PC-9 (cell line): Measurements from ENCODE around the gene GPR146. TPM values are rescaled to one million over a fixed set of nuclear protein-coding genes. Genes with fewer than 3 reads are reported as not detected.

Experiments used
- BruUV-seq: library from RNA; stranded (reverse); fragments of 400-500 nt; replicated peaks from 2 replicates; lab custom pipeline; 2021; lab: Mats Ljungman, UMichigan
- CTCF ChIA-PET: fragments of 300-600 bp; sonication (Branson Sonifier 250); formaldehyde crosslinking; loops from one replicate; lab custom pipeline; 2022; ENCODE audit warnings: antibody characterized with exemption; lab: Charles Lee
- POLR2A ChIA-PET: fragments of 300-600 bp; sonication (Branson Sonifier 250); formaldehyde crosslinking; loops from one replicate; lab custom pipeline; 2022; ENCODE audit warnings: antibody characterized with exemption; ENCODE audit not compliant: unreplicated experiment; lab: Charles Lee
- DNase-seq, 2 experiments: peaks; one replicate each; pipeline versions ENCODE4 v3.0.0 to v3.0.0-alpha.2; 2015 to 2022; ENCODE audit warnings: mixed read lengths in 1 of 2
- H2AFZ ChIP-seq: fragments of 200-600 bp; sonication (generic); 2 replicates; pipeline ENCODE4 v1.8.1; 2017; ENCODE audit warnings: antibody characterized with exemption
- H3F3A ChIP-seq: fragments of 200-600 bp; sonication (generic); 2 replicates; pipeline ENCODE4 v1.8.1; 2017; ENCODE audit warnings: antibody characterized with exemption, mild to moderate bottlenecking, low read depth; ENCODE audit not compliant: insufficient read depth
- H3K27ac ChIP-seq: fragments of 200-600 bp; sonication (generic); 2 replicates; pipeline ENCODE4 v1.6.1; 2016; ENCODE audit warnings: mixed run types
- H3K27me3 ChIP-seq: fragments of 200-600 bp; sonication (generic); 2 replicates; pipeline ENCODE4 v1.6.1; 2016; ENCODE audit warnings: low read depth, mixed run types; ENCODE audit not compliant: insufficient read depth
- H3K36me3 ChIP-seq: fragments of 200-600 bp; sonication (generic); 2 replicates; pipeline ENCODE4 v1.6.1; 2016; ENCODE audit warnings: low read depth, mixed run types
- H3K4me1 ChIP-seq: fragments of 200-600 bp; sonication (generic); replicated peaks from 2 replicates; pipeline ENCODE4 v1.6.1; 2016; ENCODE audit warnings: mixed run types; ENCODE audit not compliant: insufficient read depth
- H3K4me2 ChIP-seq: fragments of 200-600 bp; sonication (generic); 2 replicates; pipeline ENCODE4 v1.6.1; 2017; ENCODE audit warnings: mixed run types
- H3K4me3 ChIP-seq: fragments of 200-600 bp; sonication (generic); 2 replicates; pipeline ENCODE4 v1.6.1; 2016; ENCODE audit warnings: mixed run types
- H3K79me2 ChIP-seq: fragments of 200-600 bp; sonication (generic); 2 replicates; pipeline ENCODE4 v1.6.1; 2017; ENCODE audit warnings: low read depth, mixed run types
- H3K9me2 ChIP-seq: fragments of 200-600 bp; sonication (generic); 2 replicates; pipeline ENCODE4 v1.8.1; 2017; ENCODE audit warnings: mild to moderate bottlenecking; ENCODE audit not compliant: insufficient read depth
- H3K9me3 ChIP-seq: fragments of 200-600 bp; sonication (generic); 2 replicates; pipeline ENCODE4 v1.8.1; 2016; ENCODE audit warnings: low read depth; ENCODE audit not compliant: insufficient read depth
- H4K20me1 ChIP-seq: fragments of 200-600 bp; sonication (generic); 2 replicates; pipeline ENCODE4 v1.8.1; 2017; ENCODE audit not compliant: insufficient read depth
- CTCF ChIP-seq: fragments of 200-600 bp; sonication (generic); conservative IDR thresholded peaks from 2 replicates; pipeline ENCODE4 v1.6.1; 2017; ENCODE audit warnings: mixed run types, antibody characterized with exemption, mild to moderate bottlenecking, moderate library complexity
- EZH2 ChIP-seq: fragments of 200-600 bp; sonication (generic); IDR thresholded peaks from 2 replicates; pipeline ENCODE4 v1.8.0; 2017; ENCODE audit warnings: antibody characterized with exemption, low read depth
- intact Hi-C: fragments of 100-400 bp; cut with micrococcal nuclease; formaldehyde crosslinking; loops from one replicate; pipeline ENCODE4 v1.10.0; 2022; ENCODE audit not compliant: unreplicated experiment
- total RNA-seq: library from RNA; stranded (reverse); gene quantifications from 2 replicates; pipeline ENCODE4 v1.2.3, GENCODE V29; 2021

Gene GPR146
- total RNA-seq, 1 experiment from 2014 or later: 3.4 TPM

GRCh38 chr7:1074593-1075431 is 30.5 kb downstream of the GPR146 start:
- Histone ChIP-seq H3K79me2 (no peaks in the 10 kb centered on the region), H3K9me3 (no peaks in the 10 kb centered on the region), H3K4me1 (0 out of 2 replicates have a peak, but pooled peaks cover 5% of the 10 kb centered on the region), H2AFZ (no peak overlapping the region), H4K20me1 (peaks cover 18% of the 10 kb centered on the region), H3K27ac (no peak overlapping the region), H3K9me2 (no peaks in the 10 kb centered on the region), H3K27me3 (no peaks in the 10 kb centered on the region), H3K36me3 (no peaks in the 10 kb centered on the region), H3K4me3 (no peak overlapping the region), H3F3A (peaks cover 36% of the 10 kb centered on the region), H3K4me2 (no peak overlapping the region)
- no peak for DNase-seq
- TF ChIP-seq CTCF (no peak), EZH2 (no peak)
- ChIA-PET CTCF (interaction anchor here (0.7 kb wide), 2 partner anchors 15 to 82 kb away, joined by 3 to 4 read pairs; no protein-coding TSS in a partner anchor), POLR2A (no interaction called here)
- intact Hi-C loops: no loop called here
- no TSS peak for BruUV-seq

- Histone ChIP-seq H3F3A (peaks cover 24% of the 10 kb centered on the region; the same call in 1 of the 2 replicates), H4K20me1 (peaks cover 19% of the 10 kb centered on the region), H3K4me3 (no peak overlapping the region), H2AFZ (no peak overlapping the region), H3K36me3 (no peaks in the 10 kb centered on the region), H3K4me2 (no peak overlapping the region), H3K9me2 (no peaks in the 10 kb centered on the region), H3K4me1 (0 out of 2 replicates have a peak, but pooled peaks cover 5% of the 10 kb centered on the region), H3K9me3 (no peaks in the 10 kb centered on the region), H3K27me3 (no peaks in the 10 kb centered on the region), H3K79me2 (no peaks in the 10 kb centered on the region), H3K27ac (no peak overlapping the region)
- CTCF ChIA-PET: interaction anchor here (0.6 to 0.8 kb wide), 2 partner anchors 10 to 287 kb away, joined by 3 to 8 read pairs; no protein-coding TSS in a partner anchor
- no peak for DNase-seq
- intact Hi-C loops: no loop called here
- no TSS peak for BruUV-seq
- TF ChIP-seq CTCF: no peak
- TF ChIP-seq EZH2: no peak
- POLR2A ChIA-PET: interaction anchor here (0.6 kb wide), 1 partner anchor 92 kb away, joined by 4 read pairs; no protein-coding TSS in a partner anchor
Measured at GRCh38 chr7:1076184-1077072, 32.1 kb downstream of the GPR146 start.

- ChIA-PET POLR2A (no interaction called here), CTCF (interaction anchor here (0.7 kb wide), 1 partner anchor 71 kb away, joined by 3 read pairs; no protein-coding TSS in a partner anchor)
- H3K4me1 ChIP-seq: 0 out of 2 replicates have a peak, but pooled peaks cover 5% of the 10 kb centered on the region
- no peaks in the 10 kb centered on the region for H3K9me3 ChIP-seq
- no peak for DNase-seq
- TF ChIP-seq EZH2 (no peak), CTCF (no peak)
- H2AFZ ChIP-seq: no peak overlapping the region
- H3K9me2 ChIP-seq: no peaks in the 10 kb centered on the region
- no peaks in the 10 kb centered on the region for H3K79me2 ChIP-seq
- no TSS peak for BruUV-seq
- intact Hi-C loops: no loop called here
- H4K20me1 ChIP-seq: peaks cover 32% of the 10 kb centered on the region
- no peak overlapping the region for H3K4me2 ChIP-seq
- no peaks in the 10 kb centered on the region for H3K27me3 ChIP-seq
- no peaks in the 10 kb centered on the region for H3K36me3 ChIP-seq
- no peak overlapping the region for H3K4me3 ChIP-seq
- peaks cover 13% of the 10 kb centered on the region; the same call in 1 of the 2 replicates for H3F3A ChIP-seq
- H3K27ac ChIP-seq: no peak overlapping the region
Measured at GRCh38 chr7:1078519-1078918, 34.2 kb downstream of the GPR146 start.
